GM19372 (cell line): ENCODE measurements around the gene STK24.

Experiments used
- ATAC-seq: cut with Tn5 transposase; IDR thresholded peaks from one replicate; pipeline ENCODE4 v1.9.1; 2021; ENCODE audit warnings: mild to moderate bottlenecking, low read depth, moderate library complexity; ENCODE audit not compliant: unreplicated experiment

The STK24 gene

DNA sequence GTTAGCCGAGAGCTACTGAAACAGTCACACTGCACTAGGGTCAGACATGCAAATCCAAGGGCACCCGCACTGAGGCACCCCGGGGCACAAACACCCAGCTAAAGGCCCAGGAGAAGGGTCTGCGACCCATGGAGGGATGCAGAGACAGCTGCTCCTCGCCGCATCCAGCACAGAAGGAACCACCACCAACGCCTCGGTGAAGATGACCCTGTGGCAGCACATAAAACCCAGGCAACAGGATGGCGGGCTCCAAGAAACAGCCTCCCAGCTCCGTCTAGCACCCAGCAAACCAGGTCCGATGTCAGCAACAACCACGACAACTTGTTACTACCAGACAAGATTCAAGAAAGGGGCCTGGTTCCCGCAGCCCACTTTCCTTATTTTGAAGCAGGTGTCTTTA lies 82.1 kb downstream of the STK24 start:
- no peak for ATAC-seq

DNA sequence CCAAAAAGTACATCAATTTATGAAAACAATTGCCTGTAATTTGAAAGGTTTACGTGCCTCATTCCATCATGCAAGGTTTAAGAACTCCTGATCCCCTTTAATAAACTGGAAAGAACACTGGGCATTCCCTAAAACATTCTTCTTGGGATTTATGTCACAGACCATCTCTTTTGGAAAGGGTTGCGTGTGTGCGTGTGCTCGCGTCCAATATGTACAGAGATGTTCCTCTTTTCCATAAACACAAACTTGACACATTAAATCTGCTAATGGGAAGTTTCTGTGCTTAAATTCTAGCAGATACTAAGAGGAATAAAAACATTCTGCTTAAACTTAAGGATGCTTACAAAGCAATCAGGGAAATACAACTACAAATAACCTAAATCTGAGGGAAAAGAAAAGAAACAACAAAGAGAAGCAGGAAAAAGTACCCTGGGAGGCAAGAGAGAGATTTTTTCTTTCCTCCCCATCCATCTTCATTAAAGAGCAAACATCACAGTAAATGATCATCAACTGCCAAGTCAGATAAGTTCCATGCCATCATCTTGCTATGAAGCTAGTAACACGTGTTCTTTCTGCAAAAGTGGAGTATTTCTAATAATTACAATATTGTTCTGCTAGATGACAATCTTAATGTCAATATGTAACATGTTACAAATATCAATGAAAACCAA lies 83.7 kb downstream of the STK24 start:
- ATAC-seq, result no peak

DNA sequence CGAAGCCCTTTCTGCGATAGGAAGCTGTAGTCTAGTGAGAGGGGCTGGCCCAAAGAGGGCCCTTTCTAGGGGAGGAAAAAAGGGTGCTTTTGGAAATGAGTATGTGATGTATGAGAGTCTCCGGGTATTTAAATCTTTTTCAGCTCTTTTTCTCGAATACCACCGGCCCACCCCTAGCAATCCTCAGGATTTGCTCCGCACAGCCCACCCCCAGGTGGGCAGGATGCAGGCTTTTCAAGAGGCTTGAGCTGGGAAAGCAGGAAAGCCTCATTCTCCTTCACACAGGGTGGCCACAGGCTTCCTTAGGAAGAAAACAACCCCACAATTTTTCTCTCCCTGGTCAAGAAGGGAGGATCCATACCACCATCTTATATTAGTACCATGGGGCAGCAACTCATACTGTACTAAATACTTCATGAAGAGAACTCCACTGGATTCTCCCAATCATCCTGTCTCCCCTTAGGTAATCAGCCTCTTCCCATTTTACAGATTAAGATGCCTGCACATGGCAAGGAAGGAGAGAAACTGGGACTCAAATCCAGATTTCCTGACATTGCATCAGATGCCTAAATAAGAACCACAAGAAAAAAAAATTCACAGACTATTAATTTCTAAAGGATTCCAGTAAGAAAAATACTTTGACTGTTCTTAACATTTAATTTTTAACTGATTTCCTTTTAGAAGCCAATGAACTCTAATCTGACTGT lies 84.4 kb downstream of the STK24 start:
- ATAC-seq, result no peak

DNA sequence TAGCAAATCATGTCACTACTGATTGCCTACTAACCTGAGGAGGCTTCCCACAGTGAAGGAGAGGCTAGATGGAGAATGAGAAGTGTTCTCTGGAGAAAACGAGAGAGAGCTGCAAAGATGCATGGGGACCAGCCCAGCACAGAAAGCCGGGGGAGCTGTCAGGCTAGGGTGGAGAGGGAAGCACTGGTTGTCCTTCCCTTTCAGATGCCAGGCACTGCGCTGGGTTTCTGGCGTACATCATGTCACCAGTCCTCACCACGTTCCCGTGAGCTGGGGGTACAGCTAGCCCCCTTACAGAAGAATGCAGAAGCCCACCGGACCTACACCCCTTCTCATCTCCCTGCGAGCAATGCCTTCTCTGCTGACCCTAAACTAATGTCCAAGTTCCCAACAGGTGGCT lies 86.0 kb downstream of the STK24 start:
- no peak for ATAC-seq

DNA sequence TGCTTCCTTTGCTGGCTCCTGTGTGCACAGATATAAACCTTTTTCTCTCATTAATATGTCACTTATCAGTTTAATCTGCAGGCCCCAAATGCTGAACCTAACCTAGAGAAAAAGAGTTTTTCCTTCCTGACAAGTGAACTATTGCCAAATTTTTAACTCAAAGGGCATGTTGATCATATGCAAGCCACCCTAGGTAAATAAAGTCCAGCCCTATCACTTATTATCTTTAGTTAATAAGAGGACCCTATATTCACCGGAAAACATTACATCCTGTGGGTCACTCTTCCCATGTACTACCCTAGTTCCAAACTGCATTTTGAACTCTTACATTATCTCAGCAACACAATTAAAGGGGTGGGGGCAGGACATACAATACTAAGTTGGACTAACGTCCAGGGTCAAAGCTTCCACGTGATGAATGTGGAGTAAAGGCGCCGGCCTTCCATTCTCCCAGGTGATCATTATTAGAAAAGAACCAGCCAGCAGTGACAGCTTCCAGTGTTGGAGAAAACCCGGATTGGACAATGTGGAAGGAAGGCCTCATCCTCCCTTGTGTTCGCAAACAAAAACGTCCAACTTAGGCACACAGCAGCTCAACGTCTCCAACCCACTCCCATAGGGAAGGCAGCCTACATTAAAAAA lies 86.6 kb downstream of the STK24 start:
- ATAC-seq, result no peak

DNA sequence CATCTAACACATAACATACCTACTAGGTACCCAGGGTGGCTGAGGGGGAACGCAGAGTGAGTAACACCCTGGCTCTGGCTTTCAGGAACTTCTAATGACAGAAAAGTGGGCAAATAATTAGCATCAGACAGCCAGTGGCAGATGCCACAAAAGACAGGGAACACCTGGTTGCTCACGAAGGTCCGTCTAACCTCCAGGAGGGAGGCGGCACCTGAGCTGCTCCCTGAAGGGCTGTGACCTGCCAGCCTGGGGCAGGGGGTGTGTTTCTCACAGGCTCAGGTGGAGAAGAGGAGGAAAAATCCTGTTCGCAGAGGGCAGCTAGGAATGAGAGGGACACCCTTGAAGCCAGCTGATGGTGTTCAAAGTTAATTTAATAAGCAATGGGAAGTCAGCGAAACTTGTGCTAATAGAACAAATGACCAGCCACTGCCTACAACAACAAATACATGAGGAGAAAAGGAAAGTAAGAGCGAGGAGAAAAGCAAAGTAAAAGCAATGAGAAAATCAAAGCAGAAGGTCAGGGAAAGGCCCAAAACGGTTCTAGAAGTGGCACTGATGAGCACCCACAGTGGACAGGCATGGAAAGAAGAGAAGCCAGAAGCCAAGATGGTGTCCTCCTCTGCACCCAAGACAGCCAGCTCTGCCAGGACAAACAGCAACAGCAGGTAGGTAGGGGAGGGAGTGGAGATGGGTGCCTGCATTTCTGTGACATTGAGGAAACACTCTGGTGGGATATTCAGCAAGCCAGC lies 87.3 kb downstream of the STK24 start:
- ATAC-seq, result no peak

DNA sequence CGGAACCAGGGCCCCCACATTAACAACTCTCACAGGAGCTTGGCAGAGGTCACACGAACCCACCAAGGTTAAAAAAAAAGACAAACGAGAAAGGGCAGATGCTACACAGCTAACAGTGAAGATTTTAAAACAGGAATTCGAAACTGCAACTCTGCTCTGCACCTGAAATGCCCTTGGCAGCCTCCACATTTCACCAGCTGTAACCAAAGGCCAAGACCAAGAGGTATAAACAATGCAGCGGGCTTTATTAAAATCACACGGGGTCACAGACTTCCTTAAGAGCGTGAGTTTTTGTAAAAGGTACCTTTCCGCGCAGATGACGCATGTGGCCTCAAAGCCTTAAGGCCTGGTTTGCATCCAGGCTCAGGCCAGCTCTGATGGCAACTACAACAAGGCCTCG lies 88.2 kb downstream of the STK24 start:
- no peak for ATAC-seq

DNA sequence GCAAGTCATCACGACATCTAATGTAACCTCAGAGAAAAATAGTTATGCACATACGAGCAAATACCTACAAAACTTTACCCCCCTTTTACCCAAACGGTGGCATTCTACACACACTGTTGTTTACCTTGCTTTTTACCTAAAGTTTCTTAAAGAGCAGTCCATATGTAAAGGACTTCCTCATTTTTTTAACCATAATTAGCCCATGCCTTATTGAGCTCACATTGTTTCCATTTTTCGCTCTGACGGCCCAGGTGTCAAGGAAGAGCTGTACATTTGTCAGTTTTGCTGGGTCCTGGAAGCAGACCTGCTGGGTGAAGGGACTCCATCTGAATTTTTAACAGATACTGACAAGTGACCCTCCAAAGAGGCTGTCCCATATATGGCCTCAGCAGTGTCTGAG lies 89.4 kb downstream of the STK24 start:
- no peak for ATAC-seq

DNA sequence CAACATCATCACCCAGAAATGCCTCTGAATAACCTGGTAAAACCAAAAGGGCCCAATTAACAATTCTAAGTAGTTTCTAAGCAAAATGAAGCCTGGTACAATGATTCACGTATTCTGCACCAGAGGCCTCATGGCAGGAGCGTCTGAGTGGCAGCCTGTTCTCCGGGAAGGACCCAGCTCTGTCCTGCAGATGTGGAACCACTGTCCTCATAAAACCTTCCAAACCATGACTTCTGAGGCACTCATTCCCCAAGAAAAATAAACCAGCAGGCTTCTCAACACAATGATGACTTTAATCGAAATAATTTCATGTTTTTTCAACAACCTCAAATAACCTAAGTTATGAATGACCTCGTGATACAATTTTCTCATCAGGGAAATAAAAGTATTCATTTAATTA lies 89.9 kb downstream of the STK24 start:
- no peak for ATAC-seq

DNA sequence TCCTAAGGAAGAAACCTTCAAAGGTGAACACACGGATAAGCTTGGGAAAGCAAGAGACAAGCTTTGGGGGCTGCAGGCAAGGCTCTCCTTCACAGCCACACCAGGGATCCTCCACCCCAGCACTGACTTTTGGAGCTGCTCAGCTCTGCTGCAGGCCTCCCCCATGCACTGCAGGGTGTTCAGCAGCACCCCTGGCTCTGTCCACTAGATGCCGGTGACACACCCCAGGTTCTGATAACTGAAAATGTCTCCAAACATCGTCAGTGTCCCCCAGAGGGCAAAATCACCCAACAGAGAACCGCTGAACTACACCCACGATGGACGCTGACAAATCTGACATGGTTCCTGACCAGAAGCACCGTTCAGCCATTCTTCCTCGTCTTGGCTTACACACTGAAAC lies 90.5 kb downstream of the STK24 start:
- no peak for ATAC-seq

DNA sequence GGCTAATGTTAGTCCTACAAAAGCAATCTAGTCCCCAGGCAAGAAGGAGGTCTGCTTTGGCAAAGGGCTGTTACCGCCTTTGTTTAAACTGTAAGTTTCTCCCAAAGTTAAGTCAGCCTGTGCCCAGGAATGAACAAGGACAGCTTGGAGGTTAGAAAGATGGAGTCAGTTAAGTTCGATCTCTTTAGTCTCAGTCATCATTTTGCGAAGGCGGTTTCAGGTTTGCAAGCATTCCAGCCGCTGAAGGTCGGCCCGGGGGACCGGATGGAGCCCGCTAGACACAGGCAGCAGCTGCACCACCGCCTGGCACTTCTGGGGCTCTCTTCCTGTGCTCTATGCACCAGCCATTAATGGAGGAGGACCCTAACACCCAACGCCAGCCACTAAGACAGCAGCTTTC lies 91.3 kb downstream of the STK24 start:
- ATAC-seq, result no peak

DNA sequence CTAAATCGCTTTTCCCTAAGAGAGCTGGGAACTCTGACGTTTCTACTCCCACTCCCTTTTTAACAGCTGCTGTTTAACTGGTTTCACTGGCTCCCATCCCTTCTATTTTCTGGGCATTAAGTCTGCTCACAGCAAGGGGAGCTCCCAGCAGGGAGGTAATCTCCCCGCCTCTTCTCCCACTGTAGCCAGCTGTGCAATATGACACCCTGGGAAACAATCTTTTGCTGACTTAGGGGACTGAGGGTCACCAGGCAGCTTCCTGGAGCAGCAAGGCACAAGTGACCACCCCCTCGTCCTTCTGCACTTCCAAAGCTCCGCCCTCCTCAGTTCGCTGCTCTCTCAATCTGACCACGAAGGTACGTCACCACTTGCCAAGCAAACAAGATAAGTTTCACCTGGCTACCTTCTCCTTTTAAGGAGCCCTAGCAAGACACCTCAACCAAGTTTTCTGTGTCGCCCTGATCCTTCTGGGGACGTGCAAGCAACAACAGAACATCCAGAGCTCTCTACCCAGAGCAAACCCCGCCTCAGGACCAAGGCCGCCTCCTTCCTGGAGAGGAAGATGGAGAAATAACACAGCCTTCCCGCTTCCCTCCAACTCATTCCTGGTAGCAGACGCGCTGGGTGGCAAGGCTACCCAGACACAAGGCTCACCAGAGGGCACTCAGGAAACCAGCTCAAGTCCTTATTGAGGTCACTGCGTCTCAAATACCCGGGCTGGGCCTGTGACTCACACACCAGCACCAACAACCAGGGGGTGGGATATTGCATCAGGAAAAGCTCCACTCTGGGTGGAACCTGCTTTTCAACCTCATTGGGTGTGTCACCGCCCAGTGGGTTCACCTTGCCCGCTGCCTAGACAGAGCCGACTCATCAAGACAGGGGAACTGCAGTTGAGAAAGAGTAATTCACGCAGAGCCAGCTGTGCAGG lies 92.4 kb downstream of the STK24 start:
- no peak for ATAC-seq

DNA sequence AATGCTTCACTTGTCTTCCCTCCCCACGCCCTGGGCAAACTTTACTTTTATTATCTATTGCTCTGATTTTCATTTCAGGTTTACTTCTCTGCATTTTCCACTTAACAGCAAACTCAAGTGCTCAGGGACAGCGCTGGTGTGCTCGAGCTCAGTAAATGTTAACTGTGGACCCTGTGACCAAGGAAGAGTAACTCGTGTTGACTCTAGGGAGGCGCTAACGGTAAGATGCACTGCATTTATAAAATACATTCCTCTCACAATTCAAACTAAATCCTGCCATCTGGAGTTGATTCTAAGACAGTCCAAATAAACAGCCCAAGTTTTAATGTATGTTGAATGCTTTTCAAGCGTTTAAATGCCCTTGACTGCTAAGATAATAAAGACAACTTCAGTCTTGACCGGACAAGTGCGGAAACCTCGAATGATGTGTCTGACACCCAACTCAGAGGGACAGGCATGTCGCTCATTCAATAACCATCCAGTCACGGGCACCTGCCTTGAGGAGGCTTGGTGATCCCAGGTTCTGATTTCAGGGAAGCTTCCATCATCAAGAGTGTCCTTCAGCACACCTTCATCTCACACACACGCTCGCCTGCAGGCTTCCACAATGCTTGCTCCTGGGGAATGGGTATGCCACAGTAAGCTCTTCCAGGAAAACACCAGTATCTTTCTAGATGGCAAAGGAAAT lies 93.2 kb downstream of the STK24 start:
- ATAC-seq, result no peak

DNA sequence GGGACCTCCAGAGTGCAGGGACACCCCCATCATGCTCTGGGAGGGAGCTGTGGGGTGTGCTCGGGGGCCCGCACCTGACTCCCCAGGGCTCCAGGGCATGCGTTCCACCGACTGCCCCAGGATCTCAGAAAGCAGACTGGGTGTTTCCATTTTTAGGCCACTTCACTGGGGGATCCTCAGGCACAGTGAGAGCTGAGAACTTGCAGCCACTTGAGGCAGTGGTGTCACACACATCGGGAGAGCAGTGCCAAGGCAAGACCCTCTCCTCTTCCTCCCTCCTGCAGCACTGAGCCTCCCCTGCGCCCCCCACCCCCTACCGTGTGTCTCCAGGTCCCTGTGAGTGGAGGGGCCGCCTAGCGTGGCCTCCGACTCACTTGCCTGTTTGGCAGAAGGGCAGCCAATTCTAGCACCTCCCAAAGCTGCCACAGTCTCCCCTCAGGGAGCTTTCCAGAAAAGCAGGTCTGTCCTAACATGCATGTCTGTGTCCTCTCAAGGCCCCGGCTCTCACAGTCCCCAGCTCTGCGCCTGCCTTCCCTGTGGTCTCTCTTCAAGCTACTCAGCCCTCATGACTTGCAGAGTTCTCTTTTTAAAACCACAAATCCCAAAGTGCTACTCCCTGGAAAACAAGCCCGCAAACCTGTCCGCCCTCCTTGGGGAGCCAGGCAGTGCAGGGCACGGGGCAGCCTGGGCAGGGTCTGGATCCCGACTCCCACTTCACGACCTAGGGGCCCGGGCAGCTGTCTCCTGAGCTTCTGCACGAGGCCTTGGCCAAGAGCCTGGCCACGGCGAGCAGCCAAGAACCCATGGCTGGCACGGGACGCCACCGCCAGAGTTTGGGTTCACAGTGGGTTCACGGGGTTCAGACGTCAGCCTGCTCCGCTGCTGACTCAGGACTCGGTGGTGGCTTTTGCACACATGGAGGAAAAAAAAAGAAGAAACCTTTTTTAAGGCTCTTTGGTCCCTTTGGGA lies 94.1 kb downstream of the STK24 start:
- ATAC-seq, result no peak

DNA sequence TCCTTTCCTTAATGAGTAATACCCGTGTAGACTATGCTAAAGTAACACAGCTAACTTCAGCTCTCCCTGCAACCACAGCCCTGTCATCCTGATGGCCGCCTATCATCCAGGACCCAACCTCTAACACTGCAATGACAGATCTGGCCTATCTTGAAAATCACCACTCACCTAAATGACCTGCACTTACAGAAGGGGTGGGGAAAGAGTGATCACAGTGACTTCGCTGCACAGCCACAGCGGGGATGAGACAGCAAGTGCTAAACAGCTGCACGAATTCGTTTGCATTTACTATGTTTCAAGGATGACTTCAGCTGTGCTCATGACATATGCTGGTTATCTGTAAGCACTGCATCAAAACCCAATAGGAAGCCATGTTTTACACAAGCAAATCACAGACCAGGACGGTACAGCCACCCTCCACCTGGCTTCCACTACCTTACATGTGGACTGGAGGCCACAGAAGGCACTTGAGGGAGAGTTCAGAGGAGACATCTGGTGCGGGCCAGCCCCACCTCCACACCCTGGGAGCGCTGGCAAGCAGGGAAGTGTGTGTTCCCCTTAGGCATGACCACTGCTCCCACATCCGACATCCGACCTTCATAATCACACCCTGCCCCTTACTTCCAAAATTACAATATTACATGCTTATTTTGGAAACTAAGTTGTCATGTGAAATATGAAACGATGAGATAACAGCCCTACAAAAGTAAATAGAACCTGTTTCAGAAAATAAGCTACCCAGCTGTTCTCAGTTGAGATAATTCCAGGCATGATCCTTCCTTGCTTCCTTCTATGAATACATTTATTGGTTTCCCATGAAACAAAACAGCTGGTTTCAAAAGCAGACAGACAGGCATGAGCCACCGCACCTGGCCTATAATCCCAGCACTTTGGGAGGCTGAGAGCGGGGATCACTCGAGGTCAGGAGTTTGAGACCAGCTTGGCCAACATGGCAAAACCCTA lies 95.7 kb downstream of the STK24 start:
- ATAC-seq, result peak; percentile 26

DNA sequence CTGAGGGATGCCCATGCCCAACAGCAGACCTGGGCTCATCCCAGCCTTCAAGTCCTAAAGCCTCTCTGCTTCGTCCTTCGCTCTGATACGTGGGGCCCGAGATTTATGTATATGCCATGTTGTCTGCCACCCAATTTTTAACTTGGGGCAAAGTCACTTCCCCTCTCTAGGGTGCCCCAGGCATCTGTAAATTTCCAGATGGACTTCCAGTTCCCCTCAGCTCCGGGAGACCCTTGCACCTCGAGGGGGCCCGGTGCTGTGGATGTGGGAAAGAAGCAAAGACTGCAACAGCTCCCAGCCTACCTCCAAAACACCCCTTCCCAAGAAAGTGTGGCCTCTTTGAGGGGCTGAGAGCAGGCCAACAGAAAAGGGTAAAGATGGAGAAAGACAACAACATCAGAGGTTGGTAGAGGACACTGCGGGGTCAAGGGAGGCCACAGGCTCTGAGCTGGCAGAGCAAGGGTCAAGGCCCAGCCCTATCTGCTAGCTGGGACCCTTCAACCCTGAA lies 97.4 kb downstream of the STK24 start:
- ATAC-seq, result no peak
